ENCODE data around the gene ZNF280A.

The ZNF280A gene, protein sequence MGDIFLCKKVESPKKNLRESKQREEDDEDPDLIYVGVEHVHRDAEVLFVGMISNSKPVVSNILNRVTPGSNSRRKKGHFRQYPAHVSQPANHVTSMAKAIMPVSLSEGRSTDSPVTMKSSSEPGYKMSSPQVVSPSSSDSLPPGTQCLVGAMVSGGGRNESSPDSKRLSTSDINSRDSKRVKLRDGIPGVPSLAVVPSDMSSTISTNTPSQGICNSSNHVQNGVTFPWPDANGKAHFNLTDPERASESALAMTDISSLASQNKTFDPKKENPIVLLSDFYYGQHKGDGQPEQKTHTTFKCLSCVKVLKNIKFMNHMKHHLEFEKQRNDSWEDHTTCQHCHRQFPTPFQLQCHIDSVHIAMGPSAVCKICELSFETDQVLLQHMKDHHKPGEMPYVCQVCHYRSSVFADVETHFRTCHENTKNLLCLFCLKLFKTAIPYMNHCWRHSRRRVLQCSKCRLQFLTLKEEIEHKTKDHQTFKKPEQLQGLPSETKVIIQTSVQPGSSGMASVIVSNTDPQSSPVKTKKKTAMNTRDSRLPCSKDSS

DNA sequence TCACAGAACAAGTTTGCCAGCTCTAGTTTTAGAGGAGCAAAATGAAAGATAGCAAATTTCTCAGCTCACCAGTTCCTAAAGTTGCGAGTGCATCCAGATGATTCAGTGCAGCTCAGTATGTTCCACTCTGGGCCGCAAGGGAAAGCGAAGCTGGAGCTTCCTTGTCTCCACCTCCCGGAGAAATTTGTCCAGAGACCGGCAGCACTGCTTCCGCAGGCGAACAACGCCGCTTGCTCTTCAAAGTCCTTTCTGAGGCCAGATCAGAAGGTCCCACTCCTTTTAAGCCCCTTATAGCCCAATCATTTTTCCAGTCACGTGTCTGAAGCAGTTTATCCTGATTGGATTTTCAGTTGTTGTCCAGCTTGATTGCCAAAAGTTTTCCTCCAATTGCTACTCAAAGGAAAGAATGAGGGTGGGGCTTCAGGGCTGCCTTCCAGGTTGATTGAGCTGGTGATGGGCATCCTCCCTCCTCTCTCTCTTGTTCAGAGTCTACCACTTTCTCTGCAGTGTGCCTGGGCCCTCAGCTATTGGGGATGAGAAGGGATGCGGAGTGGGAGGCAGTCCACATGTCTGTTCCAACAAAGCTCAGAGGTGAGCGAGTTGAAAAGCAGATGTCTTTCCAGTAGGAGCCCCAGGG, at the start of gene ZNF280A:
Gene ZNF280A, minus strand, starts transcription at position 251 of the 637 bp plus-strand sequence. CDS start 4,640 bp downstream, outside the sequence.
- DNase-seq = no peak

DNA sequence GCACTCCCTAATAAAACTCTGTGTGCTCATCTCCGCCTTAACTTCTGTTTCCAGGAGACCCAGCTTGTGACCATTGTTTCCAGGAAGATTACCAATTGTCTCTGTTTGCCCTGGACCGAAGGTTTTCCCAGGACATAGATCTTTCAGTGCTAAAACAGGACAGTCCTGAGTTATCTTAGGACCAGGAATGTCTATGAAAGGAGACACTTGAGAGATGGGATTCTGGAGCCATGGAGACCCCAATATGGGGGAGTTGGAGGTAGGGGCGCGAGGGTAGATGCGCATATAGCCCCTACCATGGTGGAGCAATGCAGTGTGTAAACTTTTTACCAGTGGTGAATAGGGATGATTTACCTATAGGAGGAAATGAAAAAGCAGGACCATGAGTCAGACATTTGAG, 49.1 kb upstream of the ZNF280A start:
- no peak for DNase-seq

DNA sequence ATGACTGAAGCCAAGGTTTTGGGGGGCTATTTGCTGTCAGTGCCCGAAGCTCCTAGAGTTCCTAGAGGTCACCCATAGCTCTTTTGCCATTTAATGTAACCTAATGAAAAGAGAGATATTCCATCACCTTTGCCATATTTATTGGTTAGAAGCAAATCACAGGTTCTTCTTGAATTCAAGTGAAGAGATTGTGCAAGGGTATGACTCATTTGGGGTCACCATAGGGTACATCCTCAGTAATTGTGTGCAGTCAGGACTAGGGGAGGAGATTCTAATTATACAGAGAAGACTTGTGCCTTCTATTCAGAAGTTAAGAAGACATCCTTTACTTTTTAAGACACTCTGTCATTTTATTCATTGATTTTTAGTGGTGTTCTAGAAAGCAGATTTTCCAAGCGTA, 45.9 kb upstream of the ZNF280A start:
- DNase-seq = no peak

DNA sequence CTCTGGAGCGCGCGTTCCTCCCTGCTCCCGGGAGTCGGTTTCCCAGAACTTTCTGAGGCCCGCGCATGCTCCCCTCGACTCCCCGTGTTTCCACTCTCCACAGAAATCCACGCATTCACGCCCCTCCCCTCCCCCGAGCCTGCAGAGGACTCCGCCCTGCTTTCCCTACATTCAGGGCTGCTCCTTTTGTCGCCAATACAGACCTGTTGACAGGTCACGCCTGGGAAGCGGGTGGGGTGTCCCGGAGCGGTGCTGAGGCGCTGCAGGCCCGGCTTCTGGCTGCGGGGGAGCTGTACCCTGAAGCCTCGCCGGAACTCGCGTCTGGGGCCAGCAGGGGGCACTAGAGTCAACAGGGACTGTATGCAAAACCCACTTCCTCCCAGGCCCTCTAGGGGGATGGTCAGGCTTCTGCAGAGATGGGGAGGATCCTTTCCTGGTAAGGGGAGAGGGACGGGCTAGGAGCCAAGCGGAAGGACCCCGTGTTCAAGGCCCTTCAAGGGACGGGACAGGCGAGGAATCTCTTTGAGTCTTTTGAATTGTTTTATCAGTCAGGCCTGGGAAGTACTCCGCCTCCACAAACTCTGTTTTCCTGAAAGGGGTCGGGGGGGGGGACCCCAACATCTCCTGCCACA, 39.0 kb upstream of the ZNF280A start, which contains the start of gene PRAME:
Gene PRAME, minus strand, starts transcription at position 294 of the 632 bp plus-strand sequence. CDS start 2,433 bp downstream, outside the sequence.
- peak; percentile 38 to 80 for DNase-seq

DNA sequence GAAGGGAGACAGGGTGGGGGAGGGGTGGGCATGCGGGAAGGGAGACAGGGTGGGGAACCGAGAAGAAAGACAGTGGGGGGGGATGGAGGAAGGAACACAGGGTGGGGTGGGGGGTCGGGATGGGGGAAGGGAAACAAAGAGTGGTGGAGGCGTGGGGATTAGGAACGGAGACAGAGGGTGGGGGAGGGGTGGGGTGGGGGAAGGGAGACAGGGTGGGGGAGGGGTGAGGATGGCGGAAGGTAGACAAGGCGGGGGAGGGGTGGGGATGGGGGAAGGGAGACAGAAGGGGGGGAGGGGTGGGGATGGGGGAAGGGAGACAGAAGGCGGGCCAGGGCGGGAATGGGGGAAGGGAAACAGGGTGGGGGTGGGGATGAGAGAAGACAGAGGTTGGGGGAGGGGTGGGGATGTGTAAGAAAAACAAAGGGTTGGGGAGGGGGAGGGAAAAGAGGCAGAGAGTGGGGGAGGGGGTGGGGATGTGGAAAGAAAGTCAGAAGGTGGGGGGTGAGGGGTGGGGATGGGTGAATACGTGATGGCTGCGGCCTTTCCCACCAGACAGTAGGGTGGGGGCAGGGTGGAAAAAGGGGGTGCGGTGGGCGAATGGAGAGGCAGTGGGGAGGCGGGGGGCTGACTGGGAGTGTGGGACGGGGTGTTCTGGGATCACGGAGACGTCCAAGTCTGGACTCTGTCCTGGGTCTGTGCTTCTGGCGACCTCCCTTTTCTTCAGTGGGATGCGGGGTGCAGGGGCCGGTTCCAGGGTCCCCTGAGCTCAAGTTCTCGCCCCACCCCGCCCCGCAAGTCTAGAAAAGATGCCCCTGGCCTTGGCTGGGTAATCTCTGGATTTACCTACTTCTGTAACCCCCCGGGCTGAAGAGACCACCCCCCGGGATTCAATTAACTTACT, 38.3 kb upstream of the ZNF280A start:
- no peak for DNase-seq

- no peak for DNase-seq
These were observed 37.2 kb upstream of the ZNF280A start for GRCh38 chr22:22556995-22557925.

DNA sequence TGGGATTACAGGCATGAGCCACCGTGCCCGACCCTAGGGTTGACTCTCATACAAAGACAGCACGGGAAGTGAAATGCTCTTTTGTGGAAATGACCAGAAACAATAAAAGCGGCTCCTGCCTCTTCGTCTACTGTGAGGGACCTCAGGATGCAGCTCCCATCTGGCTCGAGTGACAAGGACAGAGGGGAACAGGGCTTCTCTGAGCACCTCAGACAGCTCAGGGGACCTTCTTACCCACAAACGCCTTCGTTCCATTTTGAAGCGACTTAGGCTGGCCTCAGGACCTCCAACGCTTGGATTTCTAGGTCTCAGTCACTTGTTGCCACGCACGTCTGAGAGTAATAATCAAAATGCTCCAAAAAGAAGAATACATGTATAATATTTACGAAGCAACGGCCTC, 36.5 kb upstream of the ZNF280A start:
- no peak for DNase-seq

DNA sequence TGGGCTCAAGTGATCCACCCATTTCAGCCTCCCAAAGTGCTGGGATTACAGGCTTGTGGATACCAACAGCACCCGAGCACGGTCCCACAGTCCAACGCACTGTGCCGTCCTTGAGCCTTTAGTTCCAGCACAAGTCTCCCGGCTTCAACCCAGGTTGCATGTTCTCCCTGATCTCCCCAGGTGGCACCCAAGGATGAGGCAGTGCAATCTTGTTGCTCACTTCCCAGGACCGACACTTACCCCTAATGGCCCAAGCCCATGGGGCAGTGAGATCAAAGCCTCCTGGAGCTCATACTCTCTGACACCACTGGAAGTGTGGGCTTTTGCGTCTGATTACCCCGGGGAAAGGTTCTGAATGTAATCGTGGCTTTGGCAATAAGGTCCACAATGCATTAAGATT, 35.5 kb upstream of the ZNF280A start:
- DNase-seq = no peak

GRCh38 chr22:22554587-22555284, 34.7 kb upstream of the ZNF280A start:
- DNase-seq = no peak

DNA sequence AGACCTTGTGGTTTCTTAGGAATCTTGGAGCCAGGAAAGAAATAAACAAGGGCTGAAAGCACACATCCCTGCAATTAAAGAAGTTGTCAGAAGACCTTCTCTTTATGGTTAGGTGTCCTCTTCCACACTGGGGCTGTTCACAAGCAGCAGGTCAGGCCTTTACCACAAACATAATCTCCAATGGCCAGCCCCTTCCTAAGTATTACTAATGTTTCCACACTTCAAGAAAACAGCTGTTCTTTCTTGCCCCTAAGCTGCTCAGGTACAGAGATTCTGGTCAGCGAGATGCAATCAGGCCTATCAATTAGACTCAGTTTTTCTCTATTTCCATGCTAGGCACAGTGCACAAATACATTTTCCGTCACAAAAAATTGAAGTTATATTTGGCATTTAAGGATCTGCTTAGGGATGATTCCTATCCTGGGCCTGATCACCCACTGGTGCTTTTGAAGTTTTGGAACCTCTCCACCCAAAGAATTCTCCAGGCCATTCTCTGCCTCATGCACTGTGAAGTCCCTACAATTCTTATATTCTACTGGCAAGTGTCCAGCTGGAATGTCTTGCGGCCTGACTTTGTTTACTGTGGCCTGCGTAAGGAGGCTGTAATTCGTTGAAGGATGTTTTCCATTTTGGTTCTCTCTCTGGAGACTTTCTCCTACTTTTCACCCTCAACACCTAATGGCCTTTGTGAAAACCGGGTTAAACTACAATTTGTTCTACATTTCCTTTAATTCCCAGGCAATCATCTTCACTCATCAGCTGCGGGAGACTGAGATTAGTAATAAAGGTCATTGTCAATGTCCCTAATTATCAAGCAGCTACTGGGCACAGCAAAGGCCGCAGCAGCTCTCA, 33.9 kb upstream of the ZNF280A start:
- no peak for DNase-seq

- no peak for DNase-seq
These were observed 33.1 kb upstream of the ZNF280A start for GRCh38 chr22:22553141-22553540.

- DNase-seq = no peak
These were observed 32.6 kb upstream of the ZNF280A start for GRCh38 chr22:22552630-22553029.

- no peak for DNase-seq
These were observed 30.8 kb upstream of the ZNF280A start for GRCh38 chr22:22550789-22551434.

- DNase-seq = no peak
These were observed 28.8 kb upstream of the ZNF280A start for GRCh38 chr22:22548910-22549309.

- no peak for DNase-seq
These were observed 28.2 kb upstream of the ZNF280A start for GRCh38 chr22:22548317-22548716.

DNA sequence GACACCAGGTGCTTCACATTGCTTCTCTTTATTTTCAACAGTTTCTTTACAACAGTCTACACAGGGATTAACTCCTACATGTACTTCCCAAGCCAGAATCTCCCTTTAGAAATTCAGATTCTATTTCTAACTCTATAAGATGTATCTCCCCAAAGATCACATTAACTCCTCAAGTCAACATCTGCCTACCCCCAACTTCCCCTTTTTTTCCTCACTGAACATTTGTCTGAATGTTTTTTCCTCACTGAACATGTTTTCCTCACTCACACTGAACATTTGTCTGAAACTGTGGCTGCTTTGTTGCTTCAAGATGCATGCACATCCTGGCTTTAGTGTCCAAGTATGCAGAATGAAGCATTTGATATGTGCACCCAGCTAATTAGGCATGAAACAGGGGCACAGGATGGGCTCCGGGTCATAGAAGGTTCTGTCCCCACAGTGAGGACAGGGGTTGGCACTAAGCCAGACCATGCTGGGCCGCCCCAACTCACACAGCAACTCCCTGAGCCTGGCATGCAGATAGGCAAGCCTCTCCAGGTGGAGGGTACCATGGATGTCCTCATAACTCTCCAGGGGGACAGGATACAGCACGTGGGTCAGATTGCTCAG, 27.7 kb upstream of the ZNF280A start:
- no peak for DNase-seq

DNA sequence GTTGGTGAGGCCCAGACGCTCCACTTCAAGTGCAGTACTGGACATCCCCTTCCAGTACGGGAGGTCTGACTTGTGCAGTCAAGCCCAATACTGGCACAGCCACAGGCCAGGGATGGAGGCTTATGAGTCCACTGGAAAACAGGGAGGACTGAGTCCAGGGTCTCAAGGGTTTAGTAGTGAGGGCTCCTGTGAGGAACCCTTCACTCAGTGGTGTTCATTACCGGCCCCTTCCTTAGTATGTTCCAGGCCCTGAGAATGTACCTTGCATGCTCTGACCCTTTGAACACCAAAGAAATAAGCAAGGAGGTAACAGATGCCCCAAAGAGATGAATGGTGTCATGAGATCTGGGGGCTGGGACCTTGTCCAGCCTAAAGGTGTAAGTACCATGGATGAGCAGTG, 27.2 kb upstream of the ZNF280A start:
- no peak for DNase-seq

- DNase-seq = no peak
These were observed 26.4 kb upstream of the ZNF280A start for GRCh38 chr22:22546490-22546889.

DNA sequence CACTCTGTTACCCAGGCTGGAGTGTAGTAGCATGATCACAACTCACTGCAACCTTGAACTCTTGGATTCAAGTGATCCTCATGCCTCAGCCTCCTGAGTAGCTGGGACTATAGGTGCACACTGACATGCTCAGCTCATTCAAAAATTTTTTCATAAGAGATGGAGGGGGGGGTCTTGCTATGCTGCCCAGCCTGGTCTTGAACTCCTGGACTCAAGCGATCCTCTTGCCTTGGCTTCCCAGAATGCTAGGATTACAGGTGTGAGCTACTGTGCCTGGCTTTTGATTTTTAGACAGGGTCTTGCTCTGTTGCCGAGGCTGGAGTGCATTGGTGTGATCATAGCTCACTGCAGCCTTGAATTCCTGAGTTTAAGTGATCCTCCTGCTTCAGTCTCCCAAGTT, 25.0 kb upstream of the ZNF280A start:
- DNase-seq = no peak

Measured in SW 1271 (cell line).